SK-N-SH (cell line): ENCODE data around the gene OR6V1. TPM values are rescaled to one million over a fixed set of nuclear protein-coding genes. Genes with fewer than 3 reads are reported as not detected.

ENCODE experiments used
- CTCF ChIA-PET: fragments of 300-600, 350-600 bp; formaldehyde crosslinking; extraction: SDS; loops from one replicate; lab custom pipeline; 2021; lab: Yijun Ruan, JAX
- POLR2A ChIA-PET: fragments of 350-600 bp; sonication (Branson Sonifier 250); formaldehyde crosslinking; extraction: SDS; loops from one replicate; lab custom pipeline; 2020; ENCODE audit warnings: antibody characterized with exemption, inconsistent platforms; lab: Yijun Ruan, JAX
- DNase-seq: peaks from one replicate; pipeline ENCODE4 v3.0.0; 2012
- H2AFZ ChIP-seq: fragments of 200-600 bp; sonication (generic); 2 replicates; pipeline ENCODE4 v1.8.1; 2016; ENCODE audit warnings: antibody characterized with exemption, mild to moderate bottlenecking, low read depth
- H3F3A ChIP-seq: fragments of 200-600 bp; sonication (generic); replicated peaks from 2 replicates; pipeline ENCODE3; 2016; ENCODE audit warnings: antibody characterized with exemption, mild to moderate bottlenecking; ENCODE audit not compliant: insufficient read depth
- H3K27ac ChIP-seq, 2 experiments: fragments of 200-500 bp in 1 of 2; fragments of 200-600 bp in 1 of 2; sonication (Bioruptor generic) in 1 of 2; sonication (generic), shearing (Covaris generic) in 1 of 2; 2 replicates each; pipeline versions ENCODE4 v1.5.1 to v1.6.1; 2014 to 2016; ENCODE audit warnings: low read depth in 2 of 2, inconsistent platforms in 1 of 2, low read length in 1 of 2, mild to moderate bottlenecking in 1 of 2, mixed read lengths in 1 of 2
- H3K27me3 ChIP-seq: fragments of 200-600 bp; sonication (generic), shearing (Covaris generic); 2 replicates; pipeline ENCODE4 v1.6.1; 2016; ENCODE audit warnings: mixed run types; ENCODE audit not compliant: insufficient read depth
- H3K36me3 ChIP-seq, 2 experiments: fragments of 200-500 bp in 1 of 2; fragments of 200-600 bp in 1 of 2; sonication (Bioruptor generic) in 1 of 2; sonication (generic) in 1 of 2; replicated peaks in 1 of 2; 2 replicates each; pipeline versions ENCODE3 to v1.5.1; 2014 to 2016; ENCODE audit warnings: low read length in 1 of 2, mild to moderate bottlenecking in 1 of 2; ENCODE audit not compliant: insufficient read depth in 2 of 2, control insufficient read depth in 1 of 2
- H3K4me1 ChIP-seq, 2 experiments: fragments of 200-500 bp in 1 of 2; fragments of 200-600 bp in 1 of 2; sonication (Bioruptor generic) in 1 of 2; sonication (generic), shearing (Covaris generic) in 1 of 2; 2 replicates each; pipeline versions ENCODE4 v1.5.1 to v1.6.1; 2014 to 2016; ENCODE audit warnings: low read depth in 1 of 2, low read length in 1 of 2, mixed run types in 1 of 2; ENCODE audit not compliant: insufficient read depth in 2 of 2, control insufficient read depth in 1 of 2
- H3K4me2 ChIP-seq: fragments of 200-600 bp; sonication (generic), shearing (Covaris generic); 2 replicates; pipeline ENCODE4 v1.6.1; 2017; ENCODE audit warnings: mixed run types
- H3K4me3 ChIP-seq, 2 experiments: fragments of 200-500 bp in 1 of 2; fragments of 200-600 bp in 1 of 2; sonication (Bioruptor generic) in 1 of 2; sonication (generic), shearing (Covaris generic) in 1 of 2; 2 replicates each; pipeline versions ENCODE4 v1.5.1 to v1.8.1; 2014 to 2016; ENCODE audit warnings: low read depth in 2 of 2, inconsistent platforms in 1 of 2, low read length in 1 of 2, mild to moderate bottlenecking in 1 of 2, mixed read lengths in 1 of 2, moderate library complexity in 1 of 2
- H3K79me2 ChIP-seq: fragments of 200-600 bp; sonication (generic); 2 replicates; pipeline ENCODE4 v1.8.1; 2017; ENCODE audit warnings: mild to moderate bottlenecking; ENCODE audit not compliant: insufficient read depth
- H3K9ac ChIP-seq: fragments of 200-600 bp; sonication (generic); 2 replicates; pipeline ENCODE4 v1.6.1; 2017; ENCODE audit warnings: mixed run types
- H3K9me2 ChIP-seq: fragments of 200-600 bp; sonication (generic); 2 replicates; pipeline ENCODE4 v1.6.1; 2017; ENCODE audit warnings: mixed run types
- H3K9me3 ChIP-seq: fragments of 200-600 bp; sonication (generic); 2 replicates; pipeline ENCODE4 v1.6.1; 2017; ENCODE audit warnings: mixed run types, mild to moderate bottlenecking, moderate library complexity
- H4K20me1 ChIP-seq: fragments of 200-600 bp; sonication (generic); 2 replicates; pipeline ENCODE4 v1.6.1; 2017; ENCODE audit warnings: mild to moderate bottlenecking, mixed run types; ENCODE audit not compliant: insufficient read depth
- CHD2 ChIP-seq: fragments of 150-350 bp; IDR thresholded peaks from 2 replicates; pipeline ENCODE4 v1.6.1; 2018; ENCODE audit warnings: low read length; ENCODE audit not compliant: partially characterized antibody
- EP300 ChIP-seq, 2 experiments: IDR thresholded peaks; 2 replicates each; pipeline versions ENCODE4 v1.4.0 to v1.6.1; 2012; ENCODE audit warnings: borderline replicate concordance in 1 of 2, low read depth in 1 of 2, low read length in 1 of 2
- EZH2phosphoT487 ChIP-seq: fragments of 200-600 bp; sonication (generic); IDR thresholded peaks from 2 replicates; pipeline ENCODE4 v1.6.1; 2017; ENCODE audit warnings: low read depth, mixed run types, mild to moderate bottlenecking, antibody characterized with exemption, moderate library complexity, borderline replicate concordance
- FOSL2 ChIP-seq: IDR thresholded peaks from 2 replicates; pipeline ENCODE4 v1.4.0; 2012; ENCODE audit warnings: low read depth, mild to moderate bottlenecking, moderate library complexity, borderline replicate concordance
- FOXJ3 ChIP-seq: sonication (generic); formaldehyde crosslinking; IDR thresholded peaks from 2 replicates; pipeline ENCODE4 v1.5.1; 2020; ENCODE audit warnings: mild to moderate bottlenecking, missing genetic modification reagents
- FOXM1 ChIP-seq: IDR thresholded peaks from 2 replicates; pipeline ENCODE4 v1.4.0; 2012; ENCODE audit warnings: low read depth, mild to moderate bottlenecking
- GATA2 ChIP-seq: sonication (generic); formaldehyde crosslinking; IDR thresholded peaks from 2 replicates; pipeline ENCODE4 v1.5.0; 2020; ENCODE audit warnings: mild to moderate bottlenecking, missing genetic modification reagents
- MEF2A ChIP-seq: IDR thresholded peaks from 2 replicates; pipeline ENCODE4 v1.4.0; 2012; ENCODE audit warnings: low read depth, borderline replicate concordance
- NFIC ChIP-seq: IDR thresholded peaks from 2 replicates; pipeline ENCODE4 v1.4.0; 2012; ENCODE audit warnings: borderline replicate concordance
- NRF1 ChIP-seq: IDR thresholded peaks from 2 replicates; pipeline ENCODE4 v1.6.1; 2012; ENCODE audit warnings: low read depth, mild to moderate bottlenecking, low read length
- PBX3 ChIP-seq: IDR thresholded peaks from 2 replicates; pipeline ENCODE4; 2012
- RAD21 ChIP-seq: IDR thresholded peaks from 2 replicates; pipeline ENCODE4 v1.6.1; 2012; ENCODE audit warnings: mild to moderate bottlenecking, low read length
- RCOR1 ChIP-seq: fragments of 150-350 bp; IDR thresholded peaks from 2 replicates; pipeline ENCODE4 v1.6.1; 2017; ENCODE audit warnings: antibody characterized with exemption, low read length
- SMC3 ChIP-seq: IDR thresholded peaks from 2 replicates; pipeline ENCODE4 v1.6.1; 2012; ENCODE audit warnings: low read depth, low read length, improper control_type of control experiment
- TAF1 ChIP-seq: IDR thresholded peaks from 2 replicates; pipeline ENCODE4 v1.6.1; 2012; ENCODE audit warnings: low read depth, mild to moderate bottlenecking, low read length, moderate library complexity, borderline replicate concordance
- TEAD4 ChIP-seq: IDR thresholded peaks from 2 replicates; pipeline ENCODE4 v1.4.0; 2012; ENCODE audit warnings: mild to moderate bottlenecking, borderline replicate concordance; ENCODE audit not compliant: insufficient read depth
- USF2 ChIP-seq: fragments of 150-350 bp; IDR thresholded peaks from 2 replicates; pipeline ENCODE4 v1.6.1; 2017; ENCODE audit warnings: antibody characterized with exemption, low read length, low read depth, borderline replicate concordance
- YY1 ChIP-seq: IDR thresholded peaks from 2 replicates; pipeline ENCODE4 v1.4.0; 2012; ENCODE audit warnings: low read depth, mild to moderate bottlenecking
- WGBS: methylation state at CpG from one replicate; pipeline ENCODE4 v1.1.6; 2017; ENCODE audit warnings: low lambda C conversion rate; 5-methylcytosine and 5-hydroxymethylcytosine counted together
- polyA plus RNA-seq, 3 experiments: library from polyadenylated mRNA; depleted of rRNA; stranded (reverse); fragments of >200 nt; gene quantifications; 2 replicates each; pipeline ENCODE4 v1.2.3, GENCODE V29; 2012

The OR6V1 gene
- polyA plus RNA-seq, 1 of the 3 experiments (the other 2 are of a cell fraction), result not detected

GRCh38 chr7:143046426-143046851, 5.7 kb upstream of the OR6V1 start:
- Histone ChIP-seq H3K4me2 (no peak overlapping the region), H3K9me2 (no peaks in the 10 kb centered on the region), H3K9me3 (no peaks in the 10 kb centered on the region), H3K79me2 (no peaks in the 10 kb centered on the region), H4K20me1 (no peaks in the 10 kb centered on the region), H3F3A (no peaks in the 10 kb centered on the region), H3K36me3 (no peaks in the 10 kb centered on the region), H3K9ac (no peak overlapping the region), H2AFZ (no peak overlapping the region), H3K27ac (no peak overlapping the region), H3K27me3 (no peaks in the 10 kb centered on the region), H3K4me1 (0 out of 4 replicates have a peak, but pooled peaks cover 0 to 5% of the 10 kb centered on the region in 2 experiments), H3K4me3 (no peak overlapping the region)
- no peak for DNase-seq
- CTCF ChIA-PET, result interaction anchor here (1.4 kb wide), 1 partner anchor 18 kb away, joined by 3 read pairs; no protein-coding TSS in a partner anchor
- 8% methylated on average over 3 of the region's 3 CpGs for WGBS
- POLR2A ChIA-PET, result no interaction called here
- TF ChIP-seq TAF1 (no peak), TEAD4 (no peak), NFIC (0 out of 2 replicates have a peak, but pooled peaks have one; percentile 13)

GRCh38 chr7:143047326-143047725, 4.8 kb upstream of the OR6V1 start:
- Histone ChIP-seq H3K9me2 (no peaks in the 10 kb centered on the region), H3K4me1 (0 out of 4 replicates have a peak, but pooled peaks cover 0 to 5% of the 10 kb centered on the region in 2 experiments), H3K9ac (no peak overlapping the region), H3F3A (no peaks in the 10 kb centered on the region), H3K79me2 (no peaks in the 10 kb centered on the region), H3K4me2 (no peak overlapping the region), H3K36me3 (no peaks in the 10 kb centered on the region), H3K27ac (no peak overlapping the region), H3K4me3 (no peak overlapping the region), H3K27me3 (no peaks in the 10 kb centered on the region), H2AFZ (no peak overlapping the region), H3K9me3 (no peaks in the 10 kb centered on the region), H4K20me1 (no peaks in the 10 kb centered on the region)
- WGBS, result 24% methylated on average over 2 of the region's 2 CpGs
- DNase-seq, result no peak
- ChIA-PET CTCF (interaction anchor here (0.6 to 1.4 kb wide), 2 partner anchors 19 to 168 kb away, joined by 3 to 6 read pairs; no protein-coding TSS in a partner anchor), POLR2A (no interaction called here)
- TF ChIP-seq EP300 (IDR thresholded peaks at IDR 0.05; ENCODE audit: borderline replicate concordance in 1 of 2, low read depth in 1 of 2, low read length in 1 of 2) (no peak), NRF1 (no peak), FOXJ3 (CRISPR knock-in tag) (no peak), YY1 (no peak), FOXM1 (no peak), GATA2 (no peak), EZH2phosphoT487 (no peak), MEF2A (no peak), USF2 (no peak), RAD21 (no peak), FOSL2 (no peak), CHD2 (no peak), RCOR1 (no peak), TAF1 (no peak), PBX3 (no peak), SMC3 (no peak)
